SK-N-SH treated with all-trans-retinoic acid at 6 μM for 48 hours (cell line): ENCODE measurements around the gene PTPRN2.

Source experiments
- ATAC-seq: fragments of 200-7000 bp; cut with Tn5 transposase; 3 replicates; pipeline ENCODE4 v1.9.1; 2020; ENCODE audit warnings: mild to moderate bottlenecking, moderate library complexity
- ARNTL ChIP-seq: fragments of 450-650 bp; formaldehyde crosslinking; IDR thresholded peaks from 2 replicates; pipeline ENCODE4 v1.5.0; 2020; ENCODE audit warnings: low read depth, mild to moderate bottlenecking, moderate library complexity, borderline replicate concordance
- BACH2 ChIP-seq: fragments of 250-450 bp; sonication (Bioruptor Pico); IDR thresholded peaks from 2 replicates; pipeline ENCODE4 v1.9.0; 2021; ENCODE audit warnings: mild to moderate bottlenecking, borderline replicate concordance
- CREB5 ChIP-seq: fragments of 250-450 bp; sonication (Bioruptor Pico); IDR thresholded peaks from 2 replicates; pipeline ENCODE4 v1.5.1; 2020; ENCODE audit warnings: low read depth, mild to moderate bottlenecking, moderate library complexity
- CSDC2 ChIP-seq: fragments of 250-450 bp; sonication (Bioruptor Pico); IDR thresholded peaks from 2 replicates; pipeline ENCODE4 v1.5.0; 2020; ENCODE audit warnings: mild to moderate bottlenecking, moderate library complexity
- CSRNP3 ChIP-seq: fragments of 250-450 bp; sonication (Bioruptor Pico); IDR thresholded peaks from 2 replicates; pipeline ENCODE4 v1.5.1; 2021; ENCODE audit warnings: mild to moderate bottlenecking, moderate library complexity
- ESRRG ChIP-seq: fragments of 250-450 bp; sonication (Bioruptor Pico); IDR thresholded peaks from 2 replicates; pipeline ENCODE4 v1.6.1; 2021; ENCODE audit warnings: mild to moderate bottlenecking
- GLIS3 ChIP-seq: fragments of 250-450 bp; sonication (Bioruptor Pico); IDR thresholded peaks from 2 replicates; pipeline ENCODE4 v1.5.0; 2020; ENCODE audit warnings: mild to moderate bottlenecking, moderate library complexity
- ISL1 ChIP-seq: fragments of 250-450 bp; sonication (Bioruptor Pico); IDR thresholded peaks from 2 replicates; pipeline ENCODE4 v2.1.2; 2022; ENCODE audit warnings: mild to moderate bottlenecking, moderate library complexity
- OSR1 ChIP-seq: fragments of 250-450 bp; sonication (Bioruptor Pico); IDR thresholded peaks from 2 replicates; pipeline ENCODE4 v1.8.0; 2022; ENCODE audit warnings: moderate library complexity, mild to moderate bottlenecking, inconsistent platforms
- PATZ1 ChIP-seq: fragments of 250-450 bp; sonication (Bioruptor Pico); IDR thresholded peaks from 2 replicates; pipeline ENCODE4 v1.8.0; 2020; ENCODE audit warnings: mild to moderate bottlenecking, moderate library complexity, borderline replicate concordance
- POU6F1 ChIP-seq: fragments of 250-450 bp; sonication (Bioruptor Pico); IDR thresholded peaks from 2 replicates; pipeline ENCODE4 v1.8.0; 2021; ENCODE audit warnings: low read depth, mild to moderate bottlenecking, moderate library complexity, borderline replicate concordance
- RARB ChIP-seq: fragments of 250-450 bp; sonication (Bioruptor Pico); IDR thresholded peaks from 2 replicates; pipeline ENCODE4 v1.8.0; 2021; ENCODE audit warnings: mild to moderate bottlenecking, moderate library complexity
- TCF4 ChIP-seq: fragments of 250-450 bp; sonication (Bioruptor Pico); IDR thresholded peaks from 2 replicates; pipeline ENCODE4 v1.8.0; 2021; ENCODE audit warnings: mild to moderate bottlenecking, moderate library complexity, borderline replicate concordance
- TOX ChIP-seq: fragments of 250-450 bp; sonication (Bioruptor Pico); IDR thresholded peaks from 2 replicates; pipeline ENCODE4 v1.8.0; 2021; ENCODE audit warnings: mild to moderate bottlenecking, moderate library complexity, borderline replicate concordance
- TSHZ2 ChIP-seq: fragments of 250-450 bp; sonication (Bioruptor Pico); IDR thresholded peaks from 2 replicates; pipeline ENCODE4 v1.5.0; 2020; ENCODE audit warnings: mild to moderate bottlenecking, moderate library complexity
- ZC3H10 ChIP-seq: fragments of 250-450 bp; sonication (Bioruptor Pico); IDR thresholded peaks from 2 replicates; pipeline ENCODE4 v1.5.1; 2021; ENCODE audit warnings: mild to moderate bottlenecking, moderate library complexity
- ZFP3 ChIP-seq: fragments of 250-450 bp; sonication (Bioruptor Pico); IDR thresholded peaks from 2 replicates; pipeline ENCODE4 v1.5.0; 2020; ENCODE audit warnings: mild to moderate bottlenecking, moderate library complexity
- ZFP30 ChIP-seq: fragments of 450-650 bp; formaldehyde crosslinking; IDR thresholded peaks from 2 replicates; pipeline ENCODE4 v1.5.0; 2022; ENCODE audit warnings: mild to moderate bottlenecking, moderate library complexity
- ZNF565 ChIP-seq: fragments of 450-650 bp; formaldehyde crosslinking; conservative IDR thresholded peaks from 2 replicates; pipeline ENCODE4 v1.5.0; 2020; ENCODE audit warnings: low read depth, mild to moderate bottlenecking, moderate library complexity
- ZNF70 ChIP-seq: fragments of 450-650 bp; formaldehyde crosslinking; IDR thresholded peaks from 2 replicates; pipeline ENCODE4 v1.5.0; 2020; ENCODE audit warnings: mild to moderate bottlenecking, moderate library complexity
- ZNF8 ChIP-seq: fragments of 450-650 bp; formaldehyde crosslinking; IDR thresholded peaks from 2 replicates; pipeline ENCODE4 v1.5.0; 2020; ENCODE audit warnings: mild to moderate bottlenecking, moderate library complexity

PTPRN2 gene

GRCh38 chr7:157499835-157500153 lies 1087.8 kb downstream of the PTPRN2 start:
- no peak for ATAC-seq
- TF ChIP-seq ZFP3 (CRISPR knock-in tag) (no peak), CSDC2 (no peak), ZNF70 (no peak), CSRNP3 (no peak)

- ATAC-seq = no peak
- no peak for TF ChIP-seq TSHZ2 (CRISPR knock-in tag)
- no peak for TF ChIP-seq ZNF8
- TF ChIP-seq PATZ1 (CRISPR knock-in tag) = no peak
- no peak for TF ChIP-seq TCF4 (CRISPR knock-in tag)
- no peak for TF ChIP-seq ZNF565 (CRISPR knock-in tag)
- TF ChIP-seq BACH2 (CRISPR knock-in tag) = no peak
- no peak for TF ChIP-seq ISL1
- TF ChIP-seq ZFP30 (CRISPR knock-in tag) = no peak
- TF ChIP-seq TOX (CRISPR knock-in tag) = no peak
- TF ChIP-seq CSRNP3 = no peak
- no peak for TF ChIP-seq OSR1 (CRISPR knock-in tag)
- no peak for TF ChIP-seq RARB
- TF ChIP-seq POU6F1 (CRISPR knock-in tag) = no peak
- TF ChIP-seq ZNF70 = no peak
- no peak for TF ChIP-seq ZC3H10 (CRISPR knock-in tag)
- TF ChIP-seq ESRRG (CRISPR knock-in tag) = no peak
- no peak for TF ChIP-seq ARNTL (CRISPR knock-in tag)
- TF ChIP-seq GLIS3 (CRISPR knock-in tag) = no peak
- TF ChIP-seq, all 23 proteins: peak for 0
Observed at GRCh38 chr7:157499121-157499834, 1088.3 kb downstream of the PTPRN2 start.

GRCh38 chr7:157498657-157499056 lies 1089.0 kb downstream of the PTPRN2 start:
- no peak for ATAC-seq
- no peak for TF ChIP-seq ARNTL (CRISPR knock-in tag)
- no peak for TF ChIP-seq ESRRG (CRISPR knock-in tag)
- TF ChIP-seq TOX (CRISPR knock-in tag) = no peak
- TF ChIP-seq RARB = no peak
- TF ChIP-seq CREB5 = no peak
- TF ChIP-seq ZFP3 (CRISPR knock-in tag) = no peak
- no peak for TF ChIP-seq ZC3H10 (CRISPR knock-in tag)
- no peak for TF ChIP-seq OSR1 (CRISPR knock-in tag)
- TF ChIP-seq ISL1 = no peak
